SK-N-SH treated with all-trans-retinoic acid at 6 μM for 48 hours (cell line): ENCODE data around the gene OSBPL2.

Experiments used
- ARNTL ChIP-seq: fragments of 450-650 bp; formaldehyde crosslinking; IDR thresholded peaks from 2 replicates; pipeline ENCODE4 v1.5.0; 2020; ENCODE audit warnings: low read depth, mild to moderate bottlenecking, moderate library complexity, borderline replicate concordance
- GLIS3 ChIP-seq: fragments of 250-450 bp; sonication (Bioruptor Pico); IDR thresholded peaks from 2 replicates; pipeline ENCODE4 v1.5.0; 2020; ENCODE audit warnings: mild to moderate bottlenecking, moderate library complexity
- RARB ChIP-seq: fragments of 250-450 bp; sonication (Bioruptor Pico); IDR thresholded peaks from 2 replicates; pipeline ENCODE4 v1.8.0; 2021; ENCODE audit warnings: mild to moderate bottlenecking, moderate library complexity
- ZFP3 ChIP-seq: fragments of 250-450 bp; sonication (Bioruptor Pico); IDR thresholded peaks from 2 replicates; pipeline ENCODE4 v1.5.0; 2020; ENCODE audit warnings: mild to moderate bottlenecking, moderate library complexity
- ZFP30 ChIP-seq: fragments of 450-650 bp; formaldehyde crosslinking; IDR thresholded peaks from 2 replicates; pipeline ENCODE4 v1.5.0; 2022; ENCODE audit warnings: mild to moderate bottlenecking, moderate library complexity
- ZNF70 ChIP-seq: fragments of 450-650 bp; formaldehyde crosslinking; IDR thresholded peaks from 2 replicates; pipeline ENCODE4 v1.5.0; 2020; ENCODE audit warnings: mild to moderate bottlenecking, moderate library complexity
- TF ChIP-seq, protein P1 (sequence below): fragments of 250-450 bp; sonication (Bioruptor Pico); IDR thresholded peaks from 2 replicates; pipeline ENCODE4 v1.8.0; 2020; ENCODE audit warnings: mild to moderate bottlenecking, moderate library complexity, borderline replicate concordance
- TF ChIP-seq, protein P2 (sequence below): fragments of 250-450 bp; sonication (Bioruptor Pico); IDR thresholded peaks from 2 replicates; pipeline ENCODE4 v1.5.1; 2020; ENCODE audit warnings: low read depth, mild to moderate bottlenecking, moderate library complexity
- TF ChIP-seq, protein P3 (sequence below): fragments of 250-450 bp; sonication (Bioruptor Pico); IDR thresholded peaks from 2 replicates; pipeline ENCODE4 v1.5.1; 2021; ENCODE audit warnings: mild to moderate bottlenecking, moderate library complexity

DNA sequence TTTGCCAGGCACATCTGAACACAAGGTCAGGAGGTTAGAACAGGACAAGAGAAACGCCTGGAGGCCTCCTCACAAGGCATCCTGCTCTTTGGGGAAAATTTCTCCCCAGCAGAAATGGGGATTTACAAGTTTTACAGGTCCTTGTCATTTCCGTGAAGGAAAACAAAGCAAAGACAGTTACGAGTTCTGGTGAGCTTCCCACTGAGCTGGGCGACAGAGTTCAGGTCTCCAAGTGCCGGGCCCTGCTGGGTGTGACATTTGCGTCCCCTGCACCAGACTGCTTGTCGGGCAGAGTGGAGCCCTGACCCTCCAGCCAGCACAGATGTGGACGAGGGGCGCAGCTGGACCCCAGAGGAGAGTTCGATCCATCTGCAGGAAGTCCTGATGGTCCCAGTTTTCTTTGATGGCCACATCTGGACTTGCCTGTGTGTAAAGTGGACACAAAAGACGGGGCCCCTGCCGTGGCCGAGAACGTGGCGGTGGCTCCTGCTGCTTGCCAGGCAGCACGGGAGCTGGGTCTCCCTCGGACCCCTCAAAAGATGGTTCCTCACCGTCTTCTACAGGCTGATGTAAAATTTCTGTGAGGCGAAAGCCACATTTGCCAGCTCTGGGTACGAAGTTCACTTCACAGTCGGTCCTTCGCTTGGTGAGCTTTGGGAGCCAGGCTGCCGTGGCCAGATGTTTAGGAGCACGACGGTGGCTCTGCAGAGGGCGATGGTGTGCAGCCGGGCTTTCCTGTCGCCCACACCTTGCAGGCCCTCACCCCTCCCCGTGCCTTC lies 59.3 kb downstream of the OSBPL2 start:
- TF ChIP-seq RARB (CRISPR knock-in tag) (no peak), ZNF70 (no peak), ARNTL (no peak), GLIS3 (CRISPR knock-in tag) (no peak), ZFP30 (CRISPR knock-in tag) (no peak), ZFP3 (CRISPR knock-in tag) (no peak)
- TF ChIP-seq, protein P1, sequence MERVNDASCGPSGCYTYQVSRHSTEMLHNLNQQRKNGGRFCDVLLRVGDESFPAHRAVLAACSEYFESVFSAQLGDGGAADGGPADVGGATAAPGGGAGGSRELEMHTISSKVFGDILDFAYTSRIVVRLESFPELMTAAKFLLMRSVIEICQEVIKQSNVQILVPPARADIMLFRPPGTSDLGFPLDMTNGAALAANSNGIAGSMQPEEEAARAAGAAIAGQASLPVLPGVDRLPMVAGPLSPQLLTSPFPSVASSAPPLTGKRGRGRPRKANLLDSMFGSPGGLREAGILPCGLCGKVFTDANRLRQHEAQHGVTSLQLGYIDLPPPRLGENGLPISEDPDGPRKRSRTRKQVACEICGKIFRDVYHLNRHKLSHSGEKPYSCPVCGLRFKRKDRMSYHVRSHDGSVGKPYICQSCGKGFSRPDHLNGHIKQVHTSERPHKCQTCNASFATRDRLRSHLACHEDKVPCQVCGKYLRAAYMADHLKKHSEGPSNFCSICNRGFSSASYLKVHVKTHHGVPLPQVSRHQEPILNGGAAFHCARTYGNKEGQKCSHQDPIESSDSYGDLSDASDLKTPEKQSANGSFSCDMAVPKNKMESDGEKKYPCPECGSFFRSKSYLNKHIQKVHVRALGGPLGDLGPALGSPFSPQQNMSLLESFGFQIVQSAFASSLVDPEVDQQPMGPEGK: no peak
- TF ChIP-seq, protein P2, sequence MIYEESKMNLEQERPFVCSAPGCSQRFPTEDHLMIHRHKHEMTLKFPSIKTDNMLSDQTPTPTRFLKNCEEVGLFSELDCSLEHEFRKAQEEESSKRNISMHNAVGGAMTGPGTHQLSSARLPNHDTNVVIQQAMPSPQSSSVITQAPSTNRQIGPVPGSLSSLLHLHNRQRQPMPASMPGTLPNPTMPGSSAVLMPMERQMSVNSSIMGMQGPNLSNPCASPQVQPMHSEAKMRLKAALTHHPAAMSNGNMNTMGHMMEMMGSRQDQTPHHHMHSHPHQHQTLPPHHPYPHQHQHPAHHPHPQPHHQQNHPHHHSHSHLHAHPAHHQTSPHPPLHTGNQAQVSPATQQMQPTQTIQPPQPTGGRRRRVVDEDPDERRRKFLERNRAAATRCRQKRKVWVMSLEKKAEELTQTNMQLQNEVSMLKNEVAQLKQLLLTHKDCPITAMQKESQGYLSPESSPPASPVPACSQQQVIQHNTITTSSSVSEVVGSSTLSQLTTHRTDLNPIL (CRISPR knock-in tag): no peak
- TF ChIP-seq, protein P3, sequence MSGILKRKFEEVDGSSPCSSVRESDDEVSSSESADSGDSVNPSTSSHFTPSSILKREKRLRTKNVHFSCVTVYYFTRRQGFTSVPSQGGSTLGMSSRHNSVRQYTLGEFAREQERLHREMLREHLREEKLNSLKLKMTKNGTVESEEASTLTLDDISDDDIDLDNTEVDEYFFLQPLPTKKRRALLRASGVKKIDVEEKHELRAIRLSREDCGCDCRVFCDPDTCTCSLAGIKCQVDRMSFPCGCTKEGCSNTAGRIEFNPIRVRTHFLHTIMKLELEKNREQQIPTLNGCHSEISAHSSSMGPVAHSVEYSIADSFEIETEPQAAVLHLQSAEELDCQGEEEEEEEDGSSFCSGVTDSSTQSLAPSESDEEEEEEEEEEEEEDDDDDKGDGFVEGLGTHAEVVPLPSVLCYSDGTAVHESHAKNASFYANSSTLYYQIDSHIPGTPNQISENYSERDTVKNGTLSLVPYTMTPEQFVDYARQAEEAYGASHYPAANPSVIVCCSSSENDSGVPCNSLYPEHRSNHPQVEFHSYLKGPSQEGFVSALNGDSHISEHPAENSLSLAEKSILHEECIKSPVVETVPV: no peak
